WTC11 (cell line): ENCODE measurements around the gene SIK2.

Source experiments
- CBFB ChIP-seq: sonication (generic); formaldehyde crosslinking; IDR thresholded peaks from 2 replicates; pipeline ENCODE4 v1.8.1; 2022; ENCODE audit warnings: mild to moderate bottlenecking, low read depth, missing genetic modification reagents
- FOXP4 ChIP-seq: sonication (generic); formaldehyde crosslinking; IDR thresholded peaks from 2 replicates; pipeline ENCODE4 v1.8.0; 2022; ENCODE audit warnings: mild to moderate bottlenecking, missing genetic modification reagents
- GRHL2 ChIP-seq: fragments of 250-450 bp; sonication (Bioruptor Pico); IDR thresholded peaks from 2 replicates; pipeline ENCODE4 v1.8.0; 2022; ENCODE audit warnings: mild to moderate bottlenecking, moderate library complexity; ENCODE audit not compliant: insufficient replicate concordance, severe bottlenecking
- ZBTB21 ChIP-seq: sonication (generic); formaldehyde crosslinking; IDR thresholded peaks from 2 replicates; pipeline ENCODE4 v1.8.1; 2023; ENCODE audit warnings: mild to moderate bottlenecking, missing genetic modification reagents, borderline replicate concordance
- ZNF232 ChIP-seq: sonication (generic); formaldehyde crosslinking; IDR thresholded peaks from 2 replicates; pipeline ENCODE4 v1.8.0; 2022; ENCODE audit warnings: mild to moderate bottlenecking, missing genetic modification reagents
- TF ChIP-seq, protein P1 (sequence below): sonication (generic); formaldehyde crosslinking; IDR thresholded peaks from 2 replicates; pipeline ENCODE4 v1.8.1; 2022; ENCODE audit warnings: mild to moderate bottlenecking, moderate library complexity, missing genetic modification reagents
- TF ChIP-seq, protein P2 (sequence below): fragments of 200-600 bp; IDR thresholded peaks from 2 replicates; pipeline ENCODE4 v1.8.0; 2022; ENCODE audit warnings: antibody characterized with exemption

DNA sequence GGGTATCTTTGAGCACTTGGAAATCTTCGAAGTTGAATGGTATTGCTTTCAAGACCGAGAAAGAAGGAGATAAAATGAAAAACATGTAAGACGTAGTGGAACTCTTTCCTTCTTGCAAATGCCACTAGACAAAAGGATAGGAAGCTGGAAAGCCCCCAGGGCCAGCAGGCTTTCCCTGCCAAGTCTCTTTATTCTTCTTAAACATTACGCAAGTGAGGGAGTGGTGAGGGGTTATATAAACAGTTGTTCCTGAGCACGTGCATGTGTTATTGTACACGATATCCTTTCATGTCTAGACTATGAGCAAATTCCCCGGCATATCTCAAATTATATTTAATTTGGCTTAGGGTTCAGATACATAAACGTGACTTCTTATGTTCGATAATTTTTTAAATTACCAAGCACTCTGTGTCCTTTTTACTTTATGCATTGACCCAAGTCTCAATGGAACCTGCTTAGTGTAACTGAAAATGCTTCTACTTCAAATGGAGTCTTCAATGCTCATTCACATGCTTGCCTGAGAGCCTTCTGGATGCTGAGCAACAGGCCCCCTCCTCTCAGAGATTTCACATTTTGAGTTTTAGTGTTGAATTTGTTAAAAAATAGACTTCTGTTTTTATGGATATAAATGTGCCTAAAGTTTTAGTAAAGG, 104.9 kb downstream of the SIK2 start:
- TF ChIP-seq, protein P1, sequence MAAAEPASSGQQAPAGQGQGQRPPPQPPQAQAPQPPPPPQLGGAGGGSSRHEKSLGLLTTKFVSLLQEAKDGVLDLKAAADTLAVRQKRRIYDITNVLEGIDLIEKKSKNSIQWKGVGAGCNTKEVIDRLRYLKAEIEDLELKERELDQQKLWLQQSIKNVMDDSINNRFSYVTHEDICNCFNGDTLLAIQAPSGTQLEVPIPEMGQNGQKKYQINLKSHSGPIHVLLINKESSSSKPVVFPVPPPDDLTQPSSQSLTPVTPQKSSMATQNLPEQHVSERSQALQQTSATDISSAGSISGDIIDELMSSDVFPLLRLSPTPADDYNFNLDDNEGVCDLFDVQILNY (CRISPR knock-in tag): no peak
- TF ChIP-seq GRHL2 (CRISPR knock-in tag) (no peak), FOXP4 (no peak), ZBTB21 (CRISPR knock-in tag) (no peak), CBFB (no peak), ZNF232 (CRISPR knock-in tag) (no peak)
- TF ChIP-seq, protein P2, sequence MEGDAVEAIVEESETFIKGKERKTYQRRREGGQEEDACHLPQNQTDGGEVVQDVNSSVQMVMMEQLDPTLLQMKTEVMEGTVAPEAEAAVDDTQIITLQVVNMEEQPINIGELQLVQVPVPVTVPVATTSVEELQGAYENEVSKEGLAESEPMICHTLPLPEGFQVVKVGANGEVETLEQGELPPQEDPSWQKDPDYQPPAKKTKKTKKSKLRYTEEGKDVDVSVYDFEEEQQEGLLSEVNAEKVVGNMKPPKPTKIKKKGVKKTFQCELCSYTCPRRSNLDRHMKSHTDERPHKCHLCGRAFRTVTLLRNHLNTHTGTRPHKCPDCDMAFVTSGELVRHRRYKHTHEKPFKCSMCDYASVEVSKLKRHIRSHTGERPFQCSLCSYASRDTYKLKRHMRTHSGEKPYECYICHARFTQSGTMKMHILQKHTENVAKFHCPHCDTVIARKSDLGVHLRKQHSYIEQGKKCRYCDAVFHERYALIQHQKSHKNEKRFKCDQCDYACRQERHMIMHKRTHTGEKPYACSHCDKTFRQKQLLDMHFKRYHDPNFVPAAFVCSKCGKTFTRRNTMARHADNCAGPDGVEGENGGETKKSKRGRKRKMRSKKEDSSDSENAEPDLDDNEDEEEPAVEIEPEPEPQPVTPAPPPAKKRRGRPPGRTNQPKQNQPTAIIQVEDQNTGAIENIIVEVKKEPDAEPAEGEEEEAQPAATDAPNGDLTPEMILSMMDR: no peak
